Stimulated activated CD4-positive, alpha-beta T cell treated with anti-CD3 and anti-CD28 coated beads, Interleukin-4, amount 100 ng/mL, for 48 hours (primary cell): ENCODE measurements around the gene SLC26A8.
"Not testable (repeated sequence)": the region's sequence is repeated elsewhere in the genome, so short reads cannot be mapped to it uniquely, and the experiment has no call there.

Experiments used
- DNase-seq, 2 donors: peaks; one replicate each; pipeline ENCODE4 v3.0.0-alpha.2; 2020; ENCODE audit warnings: low read depth in 2 of 2

The SLC26A8 gene

GRCh38 chr6:35943390-35943789, 81.1 kb downstream of the SLC26A8 start:
- no peak for DNase-seq

GRCh38 chr6:35942355-35942754, 82.1 kb downstream of the SLC26A8 start:
- DNase-seq = no peak

- DNase-seq = not testable (repeated sequence)
These were observed 83.3 kb downstream of the SLC26A8 start for GRCh38 chr6:35941170-35941569.

GRCh38 chr6:35940014-35940413, 84.4 kb downstream of the SLC26A8 start:
- DNase-seq = not testable (repeated sequence)

DNA sequence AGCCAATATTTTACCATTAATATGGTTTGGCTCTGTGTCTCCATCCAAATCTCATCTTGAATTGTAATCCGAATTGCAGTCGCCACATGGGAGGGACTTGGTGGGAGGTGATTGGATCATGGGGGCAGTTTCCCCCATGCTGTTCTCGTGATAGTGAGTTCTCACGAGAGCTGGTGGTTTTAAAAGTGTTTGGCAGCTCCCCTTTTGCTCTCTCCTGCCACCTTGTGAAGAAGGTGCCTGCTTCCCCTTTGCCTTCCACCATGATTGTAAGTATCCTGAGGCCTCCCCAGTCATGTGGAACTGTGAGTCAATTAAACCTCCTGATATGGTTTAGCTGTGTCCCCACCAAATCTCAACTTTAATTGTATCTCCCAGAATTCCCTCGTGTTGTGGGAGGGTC, 85.2 kb downstream of the SLC26A8 start:
- not testable (repeated sequence) for DNase-seq

- DNase-seq = no peak
These were observed 87.6 kb downstream of the SLC26A8 start for GRCh38 chr6:35936681-35937359.

DNA sequence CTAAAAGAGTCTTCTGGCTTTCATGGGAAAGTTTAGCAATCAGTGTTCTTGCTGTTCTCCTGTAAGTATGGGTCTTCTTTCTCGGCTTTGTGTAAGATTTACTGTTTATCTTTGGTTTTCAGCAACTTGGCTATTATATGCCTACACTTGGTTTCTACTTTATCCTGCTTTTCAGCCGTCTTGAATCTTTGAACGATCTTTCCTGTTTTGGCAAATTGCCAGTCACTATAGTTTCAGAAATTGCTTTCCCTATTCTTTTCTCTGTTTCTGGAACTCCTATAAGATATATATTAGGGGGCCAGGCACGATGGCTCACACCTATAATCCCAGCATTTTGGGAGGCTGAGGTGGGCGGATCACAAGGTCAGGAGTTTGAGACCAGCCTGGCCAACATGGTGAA, 89.0 kb downstream of the SLC26A8 start:
- no peak for DNase-seq

GRCh38 chr6:35933844-35934243, 90.6 kb downstream of the SLC26A8 start:
- no peak for DNase-seq

GRCh38 chr6:35931873-35932272, 92.6 kb downstream of the SLC26A8 start:
- DNase-seq = not testable (repeated sequence)

DNA sequence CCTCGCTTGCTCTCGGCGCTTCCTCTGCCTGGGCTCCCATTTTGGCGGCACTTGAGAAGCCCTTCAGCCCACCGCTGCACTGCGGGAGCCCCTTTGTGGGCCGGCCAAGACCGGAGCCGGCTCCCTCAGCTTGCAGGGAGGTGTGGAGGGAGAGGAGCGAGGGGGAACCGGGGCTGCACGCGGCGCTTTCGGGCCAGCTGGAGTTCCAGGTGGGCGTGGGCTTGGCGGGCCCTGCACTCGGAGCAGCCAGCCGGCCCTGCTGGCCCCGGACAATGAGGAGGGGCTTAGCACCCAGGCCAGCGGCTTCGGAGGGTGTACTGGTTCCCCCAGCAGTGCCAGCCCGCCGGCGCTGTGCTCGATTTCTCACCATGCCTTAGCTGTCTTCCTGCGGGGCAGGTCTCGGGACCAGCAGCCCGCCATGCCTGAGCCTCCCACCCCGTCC, 93.3 kb downstream of the SLC26A8 start:
- no peak for DNase-seq

- no peak for DNase-seq
These were observed 94.8 kb downstream of the SLC26A8 start for GRCh38 chr6:35929601-35930000.

- DNase-seq = no peak
These were observed 97.8 kb downstream of the SLC26A8 start for GRCh38 chr6:35926509-35927215.

DNA sequence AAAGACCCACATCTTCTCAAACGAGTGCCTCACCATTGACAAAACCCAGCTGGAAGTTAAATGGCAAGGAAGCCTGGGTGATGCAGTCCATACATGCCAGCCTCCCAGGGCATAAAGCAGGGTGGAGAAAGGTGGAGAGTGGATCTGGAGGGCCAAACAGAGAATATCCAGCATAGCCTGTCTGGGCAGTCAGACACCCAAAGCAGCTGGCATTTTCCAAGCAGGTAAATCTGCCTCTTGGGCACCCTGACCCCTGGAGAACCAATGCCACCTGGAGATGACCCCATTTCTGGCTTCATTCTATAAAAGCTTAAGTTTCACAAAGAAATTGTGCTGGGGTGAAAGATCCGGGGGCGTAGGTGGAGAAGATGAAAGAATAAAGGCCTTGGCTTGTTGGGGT, 98.5 kb downstream of the SLC26A8 start:
- DNase-seq = no peak

GRCh38 chr6:35924146-35924545, 100.3 kb downstream of the SLC26A8 start:
- no peak for DNase-seq

- DNase-seq = no peak
These were observed 102.3 kb downstream of the SLC26A8 start for GRCh38 chr6:35922139-35922554.

DNA sequence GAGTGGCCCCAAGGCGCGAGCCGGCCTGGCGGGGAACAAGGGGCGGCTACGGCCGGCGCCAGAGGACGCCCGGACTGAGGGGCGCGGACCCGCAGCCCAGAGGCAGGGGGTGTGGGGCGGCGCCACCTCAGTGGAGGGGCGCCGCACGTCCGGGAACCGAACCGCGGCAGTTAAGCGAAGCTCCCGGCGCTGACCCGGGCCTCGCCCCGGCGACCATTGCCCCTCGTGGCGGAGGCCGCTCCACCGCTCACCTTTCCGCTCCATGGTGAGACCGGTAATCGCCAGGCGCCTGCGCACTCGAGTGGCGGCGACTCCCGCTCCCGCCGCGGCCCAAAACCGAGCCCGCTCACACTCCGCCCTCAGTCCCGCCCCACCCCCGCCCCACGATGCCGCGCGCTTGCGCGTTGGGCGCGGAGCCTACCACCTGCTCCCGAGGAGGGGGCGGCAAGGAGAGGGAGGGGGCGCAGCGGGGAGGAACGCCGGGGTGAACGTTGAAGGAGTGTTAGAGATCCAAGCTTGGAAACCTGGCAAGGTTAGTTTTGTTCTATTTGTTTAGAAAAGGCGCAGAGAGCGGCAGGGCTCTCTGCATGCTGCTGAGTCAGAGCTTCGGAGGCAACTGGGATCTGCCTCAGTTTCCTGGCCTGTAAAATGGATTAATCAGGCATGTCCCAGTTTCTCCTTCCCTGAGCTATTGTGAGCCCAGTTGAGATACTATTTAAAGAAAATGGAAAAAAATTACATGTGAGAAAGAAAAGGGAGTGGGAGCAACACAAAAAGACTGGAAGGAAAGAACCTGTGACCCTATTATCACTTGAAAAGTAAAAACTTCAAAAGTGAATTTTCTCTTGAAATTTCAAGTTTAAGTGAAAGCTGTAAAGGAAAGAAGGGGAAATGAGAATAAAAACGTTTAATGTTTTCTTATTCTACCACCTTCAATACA, 103.4 kb downstream of the SLC26A8 start, which contains the start of gene SRPK1:
TSS of gene SRPK1 (minus strand) at position 306 of the 940 bp plus-strand sequence. CDS start at position 264, 42 bp downstream.
- peak; percentile 87 to 89 for DNase-seq

DNA sequence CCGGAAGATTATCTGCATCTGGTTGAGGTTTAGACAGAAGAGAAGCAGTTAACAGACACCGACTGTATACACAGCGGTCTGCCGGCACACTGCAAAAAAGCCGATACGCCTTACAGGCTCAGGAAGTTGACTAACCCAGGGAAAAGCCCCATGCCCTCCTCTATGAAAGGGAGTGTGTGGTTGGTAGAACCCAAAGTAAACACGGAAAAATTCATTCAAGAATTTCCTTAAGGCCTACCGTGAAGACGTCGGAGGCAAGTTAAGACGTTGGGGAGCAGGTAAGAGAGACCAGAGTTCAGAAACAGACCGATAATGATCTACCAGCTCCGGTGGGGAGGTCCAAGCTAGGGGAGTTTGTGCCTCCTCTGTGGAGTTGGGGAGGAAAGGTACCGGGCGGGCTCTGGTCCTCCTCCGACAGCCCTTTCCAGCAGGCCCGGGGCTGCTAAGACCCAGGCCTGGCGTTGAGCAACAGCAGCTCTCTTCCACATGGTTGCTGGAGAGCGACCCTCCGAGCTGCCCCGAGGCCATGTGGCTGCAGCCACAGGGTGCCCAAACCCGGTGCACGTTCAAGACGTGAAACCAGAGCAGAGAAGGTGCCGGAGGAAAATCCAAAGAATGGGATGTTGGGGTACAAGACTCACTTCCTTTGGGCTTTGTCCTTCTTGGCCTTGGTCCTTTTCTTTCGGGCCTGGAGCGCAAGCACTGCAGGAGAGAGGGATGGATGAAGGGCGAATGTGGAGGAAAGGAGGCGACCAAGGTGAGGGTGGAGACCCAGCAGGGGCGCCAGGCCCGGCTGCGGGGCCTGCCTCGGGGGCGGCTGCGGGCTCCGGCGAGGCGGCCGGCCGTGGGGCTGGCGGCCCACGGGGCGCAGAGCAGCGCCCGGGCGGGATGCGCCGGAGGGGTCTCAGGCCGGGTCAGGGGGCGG, 104.4 kb downstream of the SLC26A8 start:
- DNase-seq = peak; percentile 22 to 48

GRCh38 chr6:35919085-35919826, 105.2 kb downstream of the SLC26A8 start:
- DNase-seq = no peak

DNA sequence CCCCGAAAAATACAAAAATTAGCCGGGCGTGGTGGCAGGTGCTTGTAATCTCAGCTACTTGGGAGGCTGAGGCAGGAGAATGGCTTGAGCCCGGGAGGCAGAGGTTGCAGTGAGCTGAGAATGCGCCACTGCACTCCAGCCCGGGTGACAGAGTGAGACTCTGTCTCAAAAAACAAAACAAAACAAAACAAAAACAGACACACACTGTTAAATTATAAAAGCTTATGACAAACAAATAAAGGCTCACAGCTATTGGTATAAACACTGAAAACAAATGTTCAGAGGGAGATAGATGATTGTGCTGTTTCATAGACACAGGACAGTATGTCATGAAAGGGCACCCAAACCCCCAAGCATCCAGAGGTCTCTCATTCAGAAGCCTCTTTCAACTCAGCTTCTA, 107.5 kb downstream of the SLC26A8 start:
- DNase-seq = not testable (repeated sequence)

GRCh38 chr6:35916056-35916455, 108.4 kb downstream of the SLC26A8 start:
- DNase-seq = no peak
